H9 (cell line): ENCODE data around the gene CEP89. TPM values are rescaled to one million over a fixed set of nuclear protein-coding genes. Genes with fewer than 3 reads are reported as not detected.

ENCODE experiments used
- DNase-seq: peaks from one replicate; pipeline ENCODE4 v3.0.0-alpha.2; 2017
- H2AFZ ChIP-seq: one replicate; pipeline ENCODE4 v1.6.1; 2013; ENCODE audit warnings: mild to moderate bottlenecking, low read length, control low read depth, moderate library complexity
- H2AK5ac ChIP-seq: 2 replicates; pipeline ENCODE4 v1.6.1; 2013; ENCODE audit warnings: low read length, control low read depth, mixed read lengths; ENCODE audit not compliant: insufficient read length
- H2BK120ac ChIP-seq: one replicate; pipeline ENCODE4 v1.6.1; 2013; ENCODE audit warnings: low read depth, mild to moderate bottlenecking, low read length, control low read depth, inconsistent platforms; ENCODE audit not compliant: poor library complexity, severe bottlenecking
- H2BK12ac ChIP-seq: 2 replicates; pipeline ENCODE4 v1.6.1; 2013; ENCODE audit warnings: low read length, control low read depth, mixed read lengths, low read depth; ENCODE audit not compliant: insufficient read length
- H2BK15ac ChIP-seq: 2 replicates; pipeline ENCODE4 v1.6.1; 2013; ENCODE audit warnings: low read depth, low read length, control low read depth
- H2BK20ac ChIP-seq: one replicate; pipeline ENCODE4 v1.6.1; 2013; ENCODE audit warnings: low read depth, mild to moderate bottlenecking, low read length, control low read depth, inconsistent platforms; ENCODE audit not compliant: poor library complexity, severe bottlenecking
- H2BK5ac ChIP-seq: 2 replicates; pipeline ENCODE4 v1.6.1; 2013; ENCODE audit warnings: low read length, control low read depth, mixed read lengths; ENCODE audit not compliant: insufficient read length
- H3K14ac ChIP-seq: 2 replicates; pipeline ENCODE4 v1.6.1; 2013; ENCODE audit warnings: low read length, control low read depth; ENCODE audit not compliant: insufficient read depth
- H3K18ac ChIP-seq: 2 replicates; pipeline ENCODE4 v1.6.1; 2013; ENCODE audit warnings: low read depth, mild to moderate bottlenecking, mixed read lengths, low read length, control low read depth; ENCODE audit not compliant: insufficient read length
- H3K23ac ChIP-seq: 2 replicates; pipeline ENCODE4 v1.6.1; 2013; ENCODE audit warnings: low read length, control low read depth, mixed read lengths, low read depth; ENCODE audit not compliant: insufficient read length
- H3K23me2 ChIP-seq: 2 replicates; pipeline ENCODE4 v1.6.1; 2013; ENCODE audit warnings: low read depth, mild to moderate bottlenecking, mixed read lengths, low read length, control low read depth; ENCODE audit not compliant: insufficient read length, poor library complexity, severe bottlenecking
- H3K27ac ChIP-seq: 2 replicates; pipeline ENCODE4 v1.5.1; 2013; ENCODE audit warnings: low read length, control low read depth, mixed read lengths, low read depth; ENCODE audit not compliant: insufficient read length
- H3K27me3 ChIP-seq: 2 replicates; pipeline ENCODE4 v1.6.1; 2013; ENCODE audit warnings: low read length, control low read depth, inconsistent platforms; ENCODE audit not compliant: insufficient read depth
- H3K4ac ChIP-seq: 2 replicates; pipeline ENCODE4 v1.6.1; 2013; ENCODE audit warnings: low read depth, mild to moderate bottlenecking, control low read depth, inconsistent platforms, low read length, moderate library complexity
- H3K4me1 ChIP-seq: 2 replicates; pipeline ENCODE4 v1.6.1; 2013; ENCODE audit warnings: low read length, control low read depth, inconsistent platforms; ENCODE audit not compliant: insufficient read depth
- H3K4me2 ChIP-seq: 2 replicates; pipeline ENCODE4 v1.6.1; 2013; ENCODE audit warnings: low read length, control low read depth, mixed read lengths; ENCODE audit not compliant: insufficient read length, insufficient read depth
- H3K56ac ChIP-seq: 2 replicates; pipeline ENCODE4 v1.6.1; 2013; ENCODE audit warnings: low read depth, mild to moderate bottlenecking, mixed read lengths, low read length, control low read depth; ENCODE audit not compliant: insufficient read length
- H3K79me1 ChIP-seq: 2 replicates; pipeline ENCODE4 v1.6.1; 2013; ENCODE audit warnings: low read depth, mild to moderate bottlenecking, moderate library complexity, low read length, control low read depth, inconsistent platforms; ENCODE audit not compliant: insufficient read depth, poor library complexity, severe bottlenecking
- H3K79me2 ChIP-seq: 2 replicates; pipeline ENCODE4 v1.6.1; 2013; ENCODE audit warnings: low read length, control low read depth, inconsistent platforms; ENCODE audit not compliant: insufficient read depth
- H3K9ac ChIP-seq: 2 replicates; pipeline ENCODE4 v1.6.1; 2013; ENCODE audit warnings: low read length, control low read depth, mixed read lengths; ENCODE audit not compliant: insufficient read length; ENCODE audit errors: extremely low read depth
- H3K9me3 ChIP-seq: one replicate; pipeline ENCODE4 v1.6.1; 2013; ENCODE audit warnings: low read depth, low read length, inconsistent platforms; ENCODE audit not compliant: control insufficient read depth
- H3T11ph ChIP-seq: one replicate; pipeline ENCODE4 v1.6.1; 2013; ENCODE audit warnings: mild to moderate bottlenecking, low read length, control low read depth, inconsistent platforms
- H4K20me1 ChIP-seq: one replicate; pipeline ENCODE4 v1.6.1; 2013; ENCODE audit not compliant: control insufficient read depth, insufficient read length, insufficient read depth
- H4K5ac ChIP-seq: 2 replicates; pipeline ENCODE4 v1.6.1; 2013; ENCODE audit warnings: low read depth, mild to moderate bottlenecking, mixed read lengths, low read length, control low read depth; ENCODE audit not compliant: insufficient read length
- H4K8ac ChIP-seq: replicated peaks from 2 replicates; pipeline ENCODE4 v1.6.1; 2013; ENCODE audit warnings: low read length, control low read depth, mixed read lengths, low read depth; ENCODE audit not compliant: insufficient read length
- H4K91ac ChIP-seq: 2 replicates; pipeline ENCODE4 v1.6.1; 2013; ENCODE audit warnings: low read depth, mild to moderate bottlenecking, moderate library complexity, mixed read lengths, low read length, control low read depth; ENCODE audit not compliant: insufficient read length
- H3K27ac Mint-ChIP-seq, 3 experiments: 2 replicates in 2 of 3; 3 replicates in 1 of 3; pipeline ENCODE4 v1.8.0; 2020 to 2021; ENCODE audit warnings: mixed read lengths in 3 of 3, mild to moderate bottlenecking in 1 of 3, moderate library complexity in 1 of 3
- H3K27me3 Mint-ChIP-seq: 2 replicates; pipeline ENCODE4 v1.8.0; 2021; ENCODE audit warnings: low read depth, mild to moderate bottlenecking, moderate library complexity, mixed read lengths
- H3K36me3 Mint-ChIP-seq, 3 experiments: 2 replicates in 2 of 3; 3 replicates in 1 of 3; pipeline ENCODE4 v1.8.0; 2020 to 2021; ENCODE audit warnings: low read depth in 3 of 3, mixed read lengths in 3 of 3; ENCODE audit not compliant: insufficient read depth in 1 of 3
- H3K4me1 Mint-ChIP-seq, 2 experiments: 2 replicates each; pipeline ENCODE4 v1.8.0; 2020; ENCODE audit warnings: mixed read lengths in 2 of 2
- H3K4me3 Mint-ChIP-seq, 2 experiments: 2 replicates in 1 of 2; 3 replicates in 1 of 2; pipeline ENCODE4 v1.8.0; 2020 to 2021; ENCODE audit warnings: mild to moderate bottlenecking in 2 of 2, mixed read lengths in 2 of 2, moderate library complexity in 1 of 2
- H3K9me3 Mint-ChIP-seq, 2 experiments: 2 replicates in 1 of 2; 3 replicates in 1 of 2; pipeline ENCODE4 v1.8.0; 2020; ENCODE audit warnings: mild to moderate bottlenecking in 2 of 2, mixed read lengths in 2 of 2, moderate library complexity in 1 of 2
- CTCF ChIP-seq: fragments of 200-600 bp; sonication (generic); conservative IDR thresholded peaks from 3 replicates; pipeline ENCODE4 v1.8.0; 2021; ENCODE audit warnings: antibody characterized with exemption, mild to moderate bottlenecking
- WGBS: extraction: QIAGEN DNeasy Blood & Tissue Kit; methylation state at CpG from one replicate; pipeline ENCODE4 v1.1.7; 2013; ENCODE audit warnings: missing lambda C conversion rate, low lambda C conversion rate, mixed read lengths; ENCODE audit not compliant: insufficient read length; ENCODE audit errors: extremely low coverage; 5-methylcytosine and 5-hydroxymethylcytosine counted together
- total RNA-seq: library from RNA; stranded (reverse); gene quantifications from 2 replicates; pipeline ENCODE4 v1.2.1, GENCODE V29; 2021

CEP89 gene
- total RNA-seq, 1 experiment from 2014 or later, result 22.1 TPM

DNA sequence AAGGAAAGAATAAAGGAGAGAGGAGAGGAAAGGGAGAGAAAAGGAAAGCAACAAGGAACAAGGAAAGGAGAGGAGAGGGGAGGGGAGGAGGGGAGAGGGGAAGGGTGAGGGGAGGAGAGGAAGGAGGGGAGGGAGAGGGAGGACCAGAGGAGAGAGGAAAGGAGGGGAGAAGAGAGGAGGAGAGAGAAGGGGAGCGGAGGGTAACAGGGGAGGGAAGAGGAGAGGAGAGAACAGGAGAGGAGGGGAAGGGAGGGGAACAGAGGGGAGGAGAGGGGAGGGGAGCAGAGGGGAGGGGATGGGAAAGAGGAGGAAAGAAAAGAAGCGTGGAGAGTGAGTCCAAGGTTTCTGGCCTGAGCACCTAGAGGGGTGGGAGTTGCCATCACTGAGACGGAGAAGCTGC, 27.0 kb upstream of the CEP89 start:
- Histone ChIP-seq H2BK12ac (no peak overlapping the region), H3K4ac (no peak overlapping the region), H3K79me1 (no peaks in the 10 kb centered on the region), H4K5ac (no peak overlapping the region), H3K9me3 (no peaks in the 10 kb centered on the region), H3K27me3 (no peaks in the 10 kb centered on the region), H2BK120ac (no peak overlapping the region), H3K23ac (no peak overlapping the region), H3K9ac (no peak overlapping the region), H4K20me1 (no peaks in the 10 kb centered on the region), H2AK5ac (no peak overlapping the region), H2AFZ (no peak overlapping the region), H3K56ac (no peak overlapping the region), H3K27ac (no peak overlapping the region), H3K79me2 (no peaks in the 10 kb centered on the region), H2BK20ac (no peak overlapping the region), H3K14ac (no peak overlapping the region), H4K91ac (no peak overlapping the region), H3K18ac (no peak overlapping the region), H3K4me1 (no peaks in the 10 kb centered on the region), H4K8ac (no peak overlapping the region), H2BK5ac (no peak overlapping the region), H3K4me2 (no peak overlapping the region), H3K23me2 (no peaks in the 10 kb centered on the region), H2BK15ac (no peak overlapping the region), H3T11ph (no peak overlapping the region)
- Mint-ChIP-seq H3K9me3 (no peaks in the 10 kb centered on the region), H3K27ac (peak overlapping the region in 1 of 3 experiments; percentile 70; a peak in 2 of 7 replicates), H3K27me3 (no peaks in the 10 kb centered on the region), H3K4me1 (no peaks in the 10 kb centered on the region), H3K36me3 (peaks cover 30 to 78% (median 74%) of the 10 kb centered on the region in 3 experiments), H3K4me3 (no peak overlapping the region)
- no peak for DNase-seq
- WGBS, result no CpG with 5 or more reads among the region's 3 CpGs
- no peak for TF ChIP-seq CTCF
